ENCODE results near the gene SMIM15.
"Not testable (repeated sequence)": the region's sequence is repeated elsewhere in the genome, so short reads cannot be mapped to it uniquely, and the experiment has no call there.

- not testable (repeated sequence) for TF ChIP-seq POLR2A (IDR thresholded peaks at IDR 0.05; ENCODE audit: low read depth, low read length); POLR2AphosphoS5 (IDR thresholded peaks at IDR 0.05; ENCODE audit: insufficient read depth, low read depth, low read length); EZH2 (IDR thresholded peaks at IDR 0.05; ENCODE audit: borderline replicate concordance, low read depth, low read length, severe bottlenecking); MYC (IDR thresholded peaks at IDR 0.05; ENCODE audit: low read depth, low read length); GATA2 (IDR thresholded peaks at IDR 0.05; ENCODE audit: insufficient read depth, insufficient read length, low read depth, low read length); JUN (IDR thresholded peaks at IDR 0.05; ENCODE audit: borderline replicate concordance, insufficient read depth, insufficient read length, low read depth); FOS (IDR thresholded peaks at IDR 0.05; ENCODE audit: borderline replicate concordance, insufficient read depth, low read length)
- TF ChIP-seq, protein P1, sequence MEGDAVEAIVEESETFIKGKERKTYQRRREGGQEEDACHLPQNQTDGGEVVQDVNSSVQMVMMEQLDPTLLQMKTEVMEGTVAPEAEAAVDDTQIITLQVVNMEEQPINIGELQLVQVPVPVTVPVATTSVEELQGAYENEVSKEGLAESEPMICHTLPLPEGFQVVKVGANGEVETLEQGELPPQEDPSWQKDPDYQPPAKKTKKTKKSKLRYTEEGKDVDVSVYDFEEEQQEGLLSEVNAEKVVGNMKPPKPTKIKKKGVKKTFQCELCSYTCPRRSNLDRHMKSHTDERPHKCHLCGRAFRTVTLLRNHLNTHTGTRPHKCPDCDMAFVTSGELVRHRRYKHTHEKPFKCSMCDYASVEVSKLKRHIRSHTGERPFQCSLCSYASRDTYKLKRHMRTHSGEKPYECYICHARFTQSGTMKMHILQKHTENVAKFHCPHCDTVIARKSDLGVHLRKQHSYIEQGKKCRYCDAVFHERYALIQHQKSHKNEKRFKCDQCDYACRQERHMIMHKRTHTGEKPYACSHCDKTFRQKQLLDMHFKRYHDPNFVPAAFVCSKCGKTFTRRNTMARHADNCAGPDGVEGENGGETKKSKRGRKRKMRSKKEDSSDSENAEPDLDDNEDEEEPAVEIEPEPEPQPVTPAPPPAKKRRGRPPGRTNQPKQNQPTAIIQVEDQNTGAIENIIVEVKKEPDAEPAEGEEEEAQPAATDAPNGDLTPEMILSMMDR (IDR thresholded peaks at IDR 0.05; ENCODE audit: extremely low read depth in 1 of 2, insufficient read depth in 1 of 2, low read depth in 1 of 2, low read length in 2 of 2), result not testable (repeated sequence)
- TF ChIP-seq, protein P2, sequence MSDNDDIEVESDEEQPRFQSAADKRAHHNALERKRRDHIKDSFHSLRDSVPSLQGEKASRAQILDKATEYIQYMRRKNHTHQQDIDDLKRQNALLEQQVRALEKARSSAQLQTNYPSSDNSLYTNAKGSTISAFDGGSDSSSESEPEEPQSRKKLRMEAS (IDR thresholded peaks at IDR 0.05; ENCODE audit: insufficient read depth, insufficient read length), result not testable (repeated sequence)
Measured at GRCh38 chr5:61187352-61187751, 25.1 kb upstream of the SMIM15 start.
